Panc1 (cell line): ENCODE measurements around the gene DDX53. TPM values are rescaled to one million over a fixed set of nuclear protein-coding genes. Genes with fewer than 3 reads are reported as not detected.

Experiments
- ATAC-seq: fragments of 200-7000 bp; cut with Tn5 transposase; 2 replicates; pipeline ENCODE4 v1.9.1; 2020; ENCODE audit warnings: mild to moderate bottlenecking, moderate library complexity
- BruUV-seq: library from RNA; stranded (reverse); fragments of 400-500 nt; replicated peaks from 2 replicates; lab custom pipeline; 2021; lab: Mats Ljungman, UMichigan
- CTCF ChIA-PET: fragments of 300-600 bp; sonication (Branson Sonifier 250); formaldehyde crosslinking; loops from one replicate; lab custom pipeline; 2022; ENCODE audit warnings: antibody characterized with exemption; lab: Charles Lee
- POLR2A ChIA-PET: fragments of 300-600 bp; sonication (Branson Sonifier 250); formaldehyde crosslinking; loops from one replicate; lab custom pipeline; 2022; ENCODE audit warnings: antibody characterized with exemption; lab: Charles Lee
- DNase-seq: peaks from one replicate; pipeline ENCODE4 v3.0.0-alpha.2; 2010; ENCODE audit warnings: low read depth, low spot score
- H3K27ac ChIP-seq: 2 replicates; pipeline ENCODE4 v1.5.1; 2011; ENCODE audit warnings: mild to moderate bottlenecking, low read length, inconsistent platforms
- H3K27me3 ChIP-seq: fragments of 200-500 bp; sonication (Bioruptor generic); 2 replicates; pipeline ENCODE4 v1.6.0; 2014; ENCODE audit warnings: low read length, inconsistent platforms; ENCODE audit not compliant: control insufficient read depth, insufficient read depth
- H3K36me3 ChIP-seq: fragments of 200-500 bp; sonication (Bioruptor generic); 2 replicates; pipeline ENCODE4 v1.5.1; 2014; ENCODE audit warnings: inconsistent platforms, mild to moderate bottlenecking, low read length, moderate library complexity; ENCODE audit not compliant: control insufficient read depth, insufficient read depth
- H3K4me1 ChIP-seq: 2 replicates; pipeline ENCODE4 v1.5.1; 2011; ENCODE audit warnings: inconsistent platforms, mild to moderate bottlenecking, low read length, moderate library complexity; ENCODE audit not compliant: control insufficient read depth, insufficient read depth
- H3K4me3 ChIP-seq, 2 experiments: 2 replicates each; pipeline ENCODE4 v1.5.1; 2011 to 2012; ENCODE audit warnings: low read depth in 2 of 2, low read length in 2 of 2, mild to moderate bottlenecking in 2 of 2, inconsistent platforms in 1 of 2, moderate library complexity in 1 of 2
- H3K9me3 ChIP-seq: fragments of 200-500 bp; sonication (Bioruptor generic); 2 replicates; pipeline ENCODE4 v1.5.1; 2014; ENCODE audit warnings: low read depth, mild to moderate bottlenecking, inconsistent platforms, low read length, moderate library complexity; ENCODE audit not compliant: control insufficient read depth, insufficient read depth
- POLR2AphosphoS5 ChIP-seq: IDR thresholded peaks from 2 replicates; pipeline ENCODE4 v1.6.1; 2012; ENCODE audit warnings: mild to moderate bottlenecking, low read depth, low read length, moderate library complexity
- SIN3A ChIP-seq: IDR thresholded peaks from 2 replicates; pipeline ENCODE4 v1.6.1; 2012; ENCODE audit warnings: low read depth, mild to moderate bottlenecking, low read length, moderate library complexity, borderline replicate concordance; ENCODE audit not compliant: insufficient read depth
- TCF7L2 ChIP-seq: IDR thresholded peaks from 2 replicates; pipeline ENCODE4 v1.6.1; 2011; ENCODE audit warnings: mild to moderate bottlenecking, low read depth, low read length, inconsistent platforms
- in situ Hi-C: cut with HindIII; loops from 2 replicates; pipeline ENCODE4 v1.10.0; 2016; ENCODE audit warnings: low sequenced_read_pairs, low pct_unique_long_range_greater_than_20kb
- intact Hi-C: fragments of 100-400 bp; cut with micrococcal nuclease; formaldehyde crosslinking; loops from one replicate; pipeline ENCODE4 v1.10.0; 2022; ENCODE audit not compliant: unreplicated experiment
- total RNA-seq: library from RNA; stranded (reverse); gene quantifications from one replicate; pipeline ENCODE4 v1.2.1, GENCODE V29; 2021; ENCODE audit not compliant: unreplicated experiment
- TF ChIP-seq, protein P1 (sequence below): fragments of 450-650 bp; IDR thresholded peaks from 2 replicates; pipeline ENCODE4 v1.5.1; 2017; ENCODE audit warnings: mild to moderate bottlenecking
- TF ChIP-seq, protein P2 (sequence below), 2 experiments: IDR thresholded peaks; 2 replicates each; pipeline ENCODE4 v1.6.1; 2011 to 2012; ENCODE audit warnings: low read depth in 2 of 2, control low read depth in 1 of 2, low read length in 1 of 2, mild to moderate bottlenecking in 1 of 2, moderate library complexity in 1 of 2; ENCODE audit not compliant: insufficient read depth in 1 of 2

The DDX53 gene
- total RNA-seq, 1 experiment from 2014 or later = not detected

DNA sequence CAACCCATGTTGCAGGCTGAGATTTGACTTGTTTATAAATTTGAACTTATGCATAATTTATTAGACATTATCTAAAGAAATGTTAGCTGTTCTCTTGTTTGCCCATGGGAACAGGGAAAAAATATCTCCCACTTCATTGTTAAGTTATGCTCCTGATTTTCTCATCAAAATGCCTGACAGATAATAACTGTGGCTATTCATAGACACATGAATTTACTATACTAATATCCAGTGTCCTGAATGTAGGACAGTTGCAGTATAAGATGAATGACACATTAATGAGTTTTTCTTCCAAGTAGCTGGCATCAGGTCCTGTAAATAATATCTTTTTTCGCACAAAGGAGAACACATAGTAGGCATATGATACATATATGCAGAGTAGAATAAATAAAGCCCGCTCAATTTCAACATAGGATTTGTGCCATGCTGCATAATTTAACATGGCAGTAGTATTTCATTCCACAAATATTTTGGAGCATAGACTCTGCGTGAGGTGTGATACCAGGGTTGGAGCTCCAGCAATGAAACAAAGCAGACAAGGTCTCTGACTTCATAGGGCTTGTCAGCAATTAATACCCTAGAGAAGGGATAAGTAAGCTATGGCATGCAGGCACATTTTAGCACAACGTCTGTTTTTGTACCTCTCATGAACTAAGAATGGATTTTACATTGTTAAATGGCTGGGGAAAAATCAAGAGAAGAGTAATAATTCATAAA lies 40.4 kb upstream of the DDX53 start:
- no peak for ATAC-seq
- H3K4me3 ChIP-seq = no peak overlapping the region
- no TSS peak for BruUV-seq
- H3K27me3 ChIP-seq = no peaks in the 10 kb centered on the region
- POLR2A ChIA-PET = no interaction called here
- in situ Hi-C loops = no loop called here
- no peak for DNase-seq
- H3K27ac ChIP-seq = no peak overlapping the region
- CTCF ChIA-PET = no interaction called here
- intact Hi-C loops = no loop called here
- no peaks in the 10 kb centered on the region for H3K4me1 ChIP-seq
- H3K9me3 ChIP-seq = no peaks in the 10 kb centered on the region
- H3K36me3 ChIP-seq = no peaks in the 10 kb centered on the region
- TF ChIP-seq, protein P1, sequence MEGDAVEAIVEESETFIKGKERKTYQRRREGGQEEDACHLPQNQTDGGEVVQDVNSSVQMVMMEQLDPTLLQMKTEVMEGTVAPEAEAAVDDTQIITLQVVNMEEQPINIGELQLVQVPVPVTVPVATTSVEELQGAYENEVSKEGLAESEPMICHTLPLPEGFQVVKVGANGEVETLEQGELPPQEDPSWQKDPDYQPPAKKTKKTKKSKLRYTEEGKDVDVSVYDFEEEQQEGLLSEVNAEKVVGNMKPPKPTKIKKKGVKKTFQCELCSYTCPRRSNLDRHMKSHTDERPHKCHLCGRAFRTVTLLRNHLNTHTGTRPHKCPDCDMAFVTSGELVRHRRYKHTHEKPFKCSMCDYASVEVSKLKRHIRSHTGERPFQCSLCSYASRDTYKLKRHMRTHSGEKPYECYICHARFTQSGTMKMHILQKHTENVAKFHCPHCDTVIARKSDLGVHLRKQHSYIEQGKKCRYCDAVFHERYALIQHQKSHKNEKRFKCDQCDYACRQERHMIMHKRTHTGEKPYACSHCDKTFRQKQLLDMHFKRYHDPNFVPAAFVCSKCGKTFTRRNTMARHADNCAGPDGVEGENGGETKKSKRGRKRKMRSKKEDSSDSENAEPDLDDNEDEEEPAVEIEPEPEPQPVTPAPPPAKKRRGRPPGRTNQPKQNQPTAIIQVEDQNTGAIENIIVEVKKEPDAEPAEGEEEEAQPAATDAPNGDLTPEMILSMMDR = no peak
- no peak for TF ChIP-seq POLR2AphosphoS5
- no peak for TF ChIP-seq SIN3A
- TF ChIP-seq TCF7L2 = no peak
- TF ChIP-seq, protein P2, sequence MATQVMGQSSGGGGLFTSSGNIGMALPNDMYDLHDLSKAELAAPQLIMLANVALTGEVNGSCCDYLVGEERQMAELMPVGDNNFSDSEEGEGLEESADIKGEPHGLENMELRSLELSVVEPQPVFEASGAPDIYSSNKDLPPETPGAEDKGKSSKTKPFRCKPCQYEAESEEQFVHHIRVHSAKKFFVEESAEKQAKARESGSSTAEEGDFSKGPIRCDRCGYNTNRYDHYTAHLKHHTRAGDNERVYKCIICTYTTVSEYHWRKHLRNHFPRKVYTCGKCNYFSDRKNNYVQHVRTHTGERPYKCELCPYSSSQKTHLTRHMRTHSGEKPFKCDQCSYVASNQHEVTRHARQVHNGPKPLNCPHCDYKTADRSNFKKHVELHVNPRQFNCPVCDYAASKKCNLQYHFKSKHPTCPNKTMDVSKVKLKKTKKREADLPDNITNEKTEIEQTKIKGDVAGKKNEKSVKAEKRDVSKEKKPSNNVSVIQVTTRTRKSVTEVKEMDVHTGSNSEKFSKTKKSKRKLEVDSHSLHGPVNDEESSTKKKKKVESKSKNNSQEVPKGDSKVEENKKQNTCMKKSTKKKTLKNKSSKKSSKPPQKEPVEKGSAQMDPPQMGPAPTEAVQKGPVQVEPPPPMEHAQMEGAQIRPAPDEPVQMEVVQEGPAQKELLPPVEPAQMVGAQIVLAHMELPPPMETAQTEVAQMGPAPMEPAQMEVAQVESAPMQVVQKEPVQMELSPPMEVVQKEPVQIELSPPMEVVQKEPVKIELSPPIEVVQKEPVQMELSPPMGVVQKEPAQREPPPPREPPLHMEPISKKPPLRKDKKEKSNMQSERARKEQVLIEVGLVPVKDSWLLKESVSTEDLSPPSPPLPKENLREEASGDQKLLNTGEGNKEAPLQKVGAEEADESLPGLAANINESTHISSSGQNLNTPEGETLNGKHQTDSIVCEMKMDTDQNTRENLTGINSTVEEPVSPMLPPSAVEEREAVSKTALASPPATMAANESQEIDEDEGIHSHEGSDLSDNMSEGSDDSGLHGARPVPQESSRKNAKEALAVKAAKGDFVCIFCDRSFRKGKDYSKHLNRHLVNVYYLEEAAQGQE (IDR thresholded peaks at IDR 0.05; ENCODE audit: insufficient read depth in 1 of 2, low read depth in 2 of 2, low read length in 1 of 2) = no peak

DNA sequence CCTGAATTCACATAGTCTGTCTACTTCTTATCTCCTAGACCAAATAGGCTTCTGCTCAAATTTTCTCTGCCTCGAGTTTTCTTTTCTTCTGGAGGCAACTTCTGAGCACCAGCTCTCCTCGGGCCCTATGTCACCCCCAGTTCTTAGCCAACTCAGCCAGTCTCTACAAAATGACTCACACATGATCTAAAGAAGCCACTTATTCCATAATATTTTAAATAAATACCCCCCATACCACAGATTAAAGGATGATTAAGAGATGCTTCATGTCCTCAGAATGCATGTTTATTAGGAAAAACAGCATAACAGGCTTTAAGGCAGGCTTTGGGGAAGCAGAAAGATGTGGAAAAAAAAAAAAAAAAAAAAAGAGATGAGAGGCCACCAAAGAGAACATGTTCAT lies 36.6 kb upstream of the DDX53 start:
- in situ Hi-C loops (no loop called here), intact Hi-C loops (no loop called here)
- POLR2A ChIA-PET = no interaction called here
- DNase-seq = no peak
- CTCF ChIA-PET = no interaction called here
- TF ChIP-seq POLR2AphosphoS5 (no peak), TCF7L2 (no peak), SIN3A (no peak)
- TF ChIP-seq, protein P2 (IDR thresholded peaks at IDR 0.05; ENCODE audit: insufficient read depth in 1 of 2, low read depth in 2 of 2, low read length in 1 of 2) = no peak
- TF ChIP-seq, protein P1 = no peak
- BruUV-seq = no TSS peak
- no peaks in the 10 kb centered on the region for H3K9me3 ChIP-seq
- no peak overlapping the region for H3K27ac ChIP-seq
- no peaks in the 10 kb centered on the region for H3K4me1 ChIP-seq
- H3K27me3 ChIP-seq = no peaks in the 10 kb centered on the region
- no peak for ATAC-seq
- H3K4me3 ChIP-seq = no peak overlapping the region
- no peaks in the 10 kb centered on the region for H3K36me3 ChIP-seq
